Measurements from ENCODE around the gene WARS2.

DNA sequence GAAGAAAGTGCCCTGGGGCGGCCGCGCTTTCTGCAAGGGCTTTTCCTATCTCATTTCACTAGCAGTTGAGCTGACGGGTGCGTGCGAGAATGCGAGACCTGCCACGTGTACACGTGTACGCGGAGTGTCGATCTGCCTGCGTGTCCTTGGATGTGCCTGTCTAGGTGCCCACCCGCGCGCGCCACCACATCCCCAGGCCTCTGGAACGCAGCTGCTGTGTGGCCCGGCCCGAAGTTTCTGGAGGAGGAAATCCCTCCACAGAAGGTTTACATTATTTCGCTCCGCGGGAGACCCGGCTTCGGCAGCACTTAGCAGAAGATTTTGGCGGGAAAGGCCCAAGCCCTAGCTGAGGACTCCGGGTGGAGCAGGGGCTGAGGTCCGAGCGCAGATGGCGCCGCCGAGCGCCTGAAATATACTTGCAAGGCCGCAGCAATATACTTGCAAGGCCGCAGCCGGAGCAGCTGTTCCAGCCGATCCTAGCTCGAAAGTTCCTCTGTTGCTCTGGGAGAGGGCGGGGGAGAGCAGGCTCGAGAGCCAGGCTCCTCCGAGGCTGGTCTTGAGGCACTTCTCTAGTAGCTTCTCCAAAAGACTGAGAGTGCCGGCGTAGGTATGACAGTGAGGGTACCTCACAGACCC is 156.2 kb downstream of the WARS2 start:
- TF ChIP-seq YY1 (IDR thresholded peaks at IDR 0.05; ENCODE audit: insufficient read depth, insufficient read length) (no peak), ZNF274 (IDR thresholded peaks at IDR 0.05; ENCODE audit: low read depth, low read length) (no peak)
